GM18499 (cell line): ENCODE results near the gene CYP4F3.
"Not testable (repeated sequence)": the region's sequence is repeated elsewhere in the genome, so short reads cannot be mapped to it uniquely, and the experiment has no call there.

Experiments used
- ATAC-seq: cut with Tn5 transposase; IDR thresholded peaks from one replicate; pipeline ENCODE4 v1.9.1; 2021; ENCODE audit warnings: moderate number of reproducible peaks; ENCODE audit not compliant: insufficient read depth, unreplicated experiment

Gene CYP4F3

GRCh38 chr19:15629003-15629880 lies 11.5 kb upstream of the CYP4F3 start:
- ATAC-seq: no peak

GRCh38 chr19:15631817-15632216 lies 8.9 kb upstream of the CYP4F3 start:
- no peak for ATAC-seq

- no peak for ATAC-seq
These were observed 7.4 kb upstream of the CYP4F3 start for GRCh38 chr19:15633082-15633835.

- ATAC-seq: no peak
These were observed 6.6 kb upstream of the CYP4F3 start for GRCh38 chr19:15634105-15634504.

- ATAC-seq: no peak
These were observed 5.5 kb upstream of the CYP4F3 start for GRCh38 chr19:15635016-15635805.

GRCh38 chr19:15636026-15636425 lies 4.7 kb upstream of the CYP4F3 start:
- no peak for ATAC-seq

- ATAC-seq: no peak
These were observed 1.1 kb upstream of the CYP4F3 start for GRCh38 chr19:15639596-15639995.

GRCh38 chr19:15640904-15641597 lies 354 bp downstream of the CYP4F3 start:
- ATAC-seq: no peak

- ATAC-seq: no peak
These were observed 1.3 kb downstream of the CYP4F3 start for GRCh38 chr19:15641901-15642491.

- ATAC-seq: no peak
These were observed 2.1 kb downstream of the CYP4F3 start for GRCh38 chr19:15642807-15643206.

GRCh38 chr19:15643387-15643786 lies 2.7 kb downstream of the CYP4F3 start:
- no peak for ATAC-seq

GRCh38 chr19:15644066-15644741 lies 3.5 kb downstream of the CYP4F3 start:
- ATAC-seq: no peak

- no peak for ATAC-seq
These were observed 4.1 kb downstream of the CYP4F3 start for GRCh38 chr19:15644816-15645215.

GRCh38 chr19:15649526-15649925 lies 8.8 kb downstream of the CYP4F3 start:
- no peak for ATAC-seq

- ATAC-seq: not testable (repeated sequence)
These were observed 9.4 kb downstream of the CYP4F3 start for GRCh38 chr19:15650123-15650522.

GRCh38 chr19:15651791-15652190 lies 11.1 kb downstream of the CYP4F3 start:
- ATAC-seq: no peak

GRCh38 chr19:15652559-15653278 lies 12.0 kb downstream of the CYP4F3 start:
- no peak for ATAC-seq

- no peak for ATAC-seq
These were observed 15.8 kb downstream of the CYP4F3 start for GRCh38 chr19:15656467-15656866.

GRCh38 chr19:15663247-15663646 lies 22.6 kb downstream of the CYP4F3 start:
- ATAC-seq: no peak
